HEK293 (cell line): ENCODE data around the gene MCF2L.

Experiments
- CTCF ChIA-PET: fragments of 350-600 bp; formaldehyde crosslinking; extraction: SDS; loops from one replicate; lab custom pipeline; 2021; ENCODE audit warnings: antibody characterized with exemption; lab: Yijun Ruan, JAX
- POLR2A ChIA-PET: fragments of 300-600 bp; formaldehyde crosslinking; extraction: SDS; loops from one replicate; lab custom pipeline; 2020; ENCODE audit warnings: antibody characterized with exemption, inconsistent platforms; lab: Yijun Ruan, JAX
- H3K27ac ChIP-seq: fragments of 200-500 bp; sonication (Bioruptor generic); 2 replicates; pipeline ENCODE4 v1.5.1; 2014; ENCODE audit warnings: low read depth, low read length, control low read depth, inconsistent platforms; ENCODE audit errors: extremely low read depth
- H3K36me3 ChIP-seq, 2 experiments: fragments of 200-500 bp in 1 of 2; sonication (Bioruptor generic) in 1 of 2; 1 replicate in 1 of 2; 2 replicates in 1 of 2; pipeline ENCODE4 v1.5.1; 2014 to 2017; ENCODE audit warnings: inconsistent platforms in 2 of 2, low read length in 2 of 2; ENCODE audit not compliant: control insufficient read depth in 2 of 2, insufficient read depth in 1 of 2
- H3K4me1 ChIP-seq: fragments of 200-500 bp; sonication (Bioruptor generic); 2 replicates; pipeline ENCODE4 v1.5.1; 2014; ENCODE audit warnings: mild to moderate bottlenecking, low read length, inconsistent platforms; ENCODE audit not compliant: control insufficient read depth, insufficient read depth
- H3K4me3 ChIP-seq: 2 replicates; pipeline ENCODE4 v1.5.1; 2011; ENCODE audit warnings: low read depth, mild to moderate bottlenecking, control low read depth, low read length, moderate library complexity
- H3K9me3 ChIP-seq: fragments of 200-500 bp; sonication (Bioruptor generic); 2 replicates; pipeline ENCODE4 v1.5.1; 2014; ENCODE audit warnings: low read depth, low read length, inconsistent platforms; ENCODE audit not compliant: control insufficient read depth, insufficient read depth
- AEBP2 ChIP-seq: fragments of 450-650 bp; formaldehyde crosslinking; IDR thresholded peaks from 2 replicates; pipeline ENCODE4 v1.5.1; 2016; ENCODE audit warnings: missing biosample characterization, missing genetic modification characterization, borderline replicate concordance
- KLF7 ChIP-seq: fragments of 450-650 bp; formaldehyde crosslinking; IDR thresholded peaks from 2 replicates; pipeline ENCODE4 v1.5.1; 2016; ENCODE audit warnings: missing biosample characterization, missing genetic modification characterization, borderline replicate concordance
- KLF8 ChIP-seq: fragments of 450-650 bp; formaldehyde crosslinking; IDR thresholded peaks from 2 replicates; pipeline ENCODE4 v1.5.1; 2016; ENCODE audit warnings: missing biosample characterization, missing genetic modification characterization
- SP3 ChIP-seq: fragments of 450-650 bp; formaldehyde crosslinking; IDR thresholded peaks from 2 replicates; pipeline ENCODE4 v1.5.1; 2016; ENCODE audit warnings: missing biosample characterization, missing genetic modification characterization
- ZFP37 ChIP-seq: fragments of 450-650 bp; formaldehyde crosslinking; IDR thresholded peaks from 2 replicates; pipeline ENCODE4 v1.5.1; 2016; ENCODE audit warnings: missing biosample characterization, missing genetic modification characterization
- ZNF140 ChIP-seq: fragments of 450-650 bp; formaldehyde crosslinking; IDR thresholded peaks from 2 replicates; pipeline ENCODE4 v1.5.1; 2016; ENCODE audit warnings: missing biosample characterization, missing genetic modification characterization
- ZNF16 ChIP-seq: fragments of 450-650 bp; formaldehyde crosslinking; IDR thresholded peaks from 2 replicates; pipeline ENCODE4 v1.5.1; 2016; ENCODE audit warnings: low read depth, missing biosample characterization, missing genetic modification characterization
- ZNF266 ChIP-seq: fragments of 450-650 bp; formaldehyde crosslinking; IDR thresholded peaks from 2 replicates; pipeline ENCODE4 v1.5.1; 2016; ENCODE audit warnings: missing biosample characterization, missing genetic modification characterization, low read depth
- ZNF426 ChIP-seq: fragments of 450-650 bp; formaldehyde crosslinking; IDR thresholded peaks from 2 replicates; pipeline ENCODE4 v1.5.1; 2017; ENCODE audit warnings: missing biosample characterization, missing genetic modification characterization, mild to moderate bottlenecking, inconsistent platforms, moderate library complexity
- ZNF596 ChIP-seq: fragments of 450-650 bp; IDR thresholded peaks from 2 replicates; pipeline ENCODE4 v1.5.0; 2018; ENCODE audit warnings: missing biosample characterization, mild to moderate bottlenecking, missing genetic modification characterization, moderate library complexity
- TF ChIP-seq, protein P1 (sequence below): fragments of 450-650 bp; formaldehyde crosslinking; IDR thresholded peaks from 2 replicates; pipeline ENCODE4 v1.5.1; 2016; ENCODE audit warnings: missing biosample characterization, missing genetic modification characterization
- TF ChIP-seq, protein P2 (sequence below): fragments of 450-650 bp; formaldehyde crosslinking; IDR thresholded peaks from 2 replicates; pipeline ENCODE4 v1.5.1; 2017; ENCODE audit warnings: missing biosample characterization, mild to moderate bottlenecking, missing genetic modification characterization, moderate library complexity

MCF2L gene

GRCh38 chr13:112952759-112953551 lies 16.1 kb upstream of the MCF2L start:
- Histone ChIP-seq H3K4me1 (no peaks in the 10 kb centered on the region), H3K36me3 (no peaks in the 10 kb centered on the region), H3K4me3 (no peak overlapping the region), H3K27ac (no peak overlapping the region), H3K9me3 (no peaks in the 10 kb centered on the region)
- no peak for TF ChIP-seq ZNF596
- TF ChIP-seq, protein P1, sequence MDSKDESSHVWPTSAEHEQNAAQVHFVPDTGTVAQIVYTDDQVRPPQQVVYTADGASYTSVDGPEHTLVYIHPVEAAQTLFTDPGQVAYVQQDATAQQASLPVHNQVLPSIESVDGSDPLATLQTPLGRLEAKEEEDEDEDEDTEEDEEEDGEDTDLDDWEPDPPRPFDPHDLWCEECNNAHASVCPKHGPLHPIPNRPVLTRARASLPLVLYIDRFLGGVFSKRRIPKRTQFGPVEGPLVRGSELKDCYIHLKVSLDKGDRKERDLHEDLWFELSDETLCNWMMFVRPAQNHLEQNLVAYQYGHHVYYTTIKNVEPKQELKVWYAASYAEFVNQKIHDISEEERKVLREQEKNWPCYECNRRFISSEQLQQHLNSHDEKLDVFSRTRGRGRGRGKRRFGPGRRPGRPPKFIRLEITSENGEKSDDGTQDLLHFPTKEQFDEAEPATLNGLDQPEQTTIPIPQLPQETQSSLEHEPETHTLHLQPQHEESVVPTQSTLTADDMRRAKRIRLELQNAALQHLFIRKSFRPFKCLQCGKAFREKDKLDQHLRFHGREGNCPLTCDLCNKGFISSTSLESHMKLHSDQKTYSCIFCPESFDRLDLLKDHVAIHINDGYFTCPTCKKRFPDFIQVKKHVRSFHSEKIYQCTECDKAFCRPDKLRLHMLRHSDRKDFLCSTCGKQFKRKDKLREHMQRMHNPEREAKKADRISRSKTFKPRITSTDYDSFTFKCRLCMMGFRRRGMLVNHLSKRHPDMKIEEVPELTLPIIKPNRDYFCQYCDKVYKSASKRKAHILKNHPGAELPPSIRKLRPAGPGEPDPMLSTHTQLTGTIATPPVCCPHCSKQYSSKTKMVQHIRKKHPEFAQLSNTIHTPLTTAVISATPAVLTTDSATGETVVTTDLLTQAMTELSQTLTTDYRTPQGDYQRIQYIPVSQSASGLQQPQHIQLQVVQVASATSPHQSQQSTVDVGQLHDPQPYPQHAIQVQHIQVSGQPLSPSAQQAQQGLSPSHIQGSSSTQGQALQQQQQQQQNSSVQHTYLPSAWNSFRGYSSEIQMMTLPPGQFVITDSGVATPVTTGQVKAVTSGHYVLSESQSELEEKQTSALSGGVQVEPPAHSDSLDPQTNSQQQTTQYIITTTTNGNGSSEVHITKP (tag by site-specific recombination): peak; percentile 89
- ChIA-PET CTCF (interaction anchor here (0.7 to 1.1 kb wide), 3 partner anchors 10 to 77 kb away, joined by 3 to 4 read pairs (median 4); no protein-coding TSS in a partner anchor), POLR2A (no interaction called here)

GRCh38 chr13:112953591-112954487 lies 15.2 kb upstream of the MCF2L start:
- Histone ChIP-seq H3K9me3 (no peaks in the 10 kb centered on the region), H3K27ac (no peak overlapping the region), H3K4me3 (no peak overlapping the region), H3K4me1 (no peaks in the 10 kb centered on the region), H3K36me3 (no peaks in the 10 kb centered on the region)
- ChIA-PET POLR2A (no interaction called here), CTCF (interaction anchor here (1.0 to 1.1 kb wide), 2 partner anchors 11 to 76 kb away, joined by 4 read pairs; no protein-coding TSS in a partner anchor)
- TF ChIP-seq KLF8 (tag by site-specific recombination) (no peak), ZNF140 (tag by site-specific recombination) (no peak), AEBP2 (tag by site-specific recombination) (no peak), ZNF16 (tag by site-specific recombination) (no peak), SP3 (tag by site-specific recombination) (no peak), ZNF426 (no peak), KLF7 (tag by site-specific recombination) (no peak), ZFP37 (tag by site-specific recombination) (no peak), ZNF266 (tag by site-specific recombination) (no peak)
- TF ChIP-seq, protein P2, sequence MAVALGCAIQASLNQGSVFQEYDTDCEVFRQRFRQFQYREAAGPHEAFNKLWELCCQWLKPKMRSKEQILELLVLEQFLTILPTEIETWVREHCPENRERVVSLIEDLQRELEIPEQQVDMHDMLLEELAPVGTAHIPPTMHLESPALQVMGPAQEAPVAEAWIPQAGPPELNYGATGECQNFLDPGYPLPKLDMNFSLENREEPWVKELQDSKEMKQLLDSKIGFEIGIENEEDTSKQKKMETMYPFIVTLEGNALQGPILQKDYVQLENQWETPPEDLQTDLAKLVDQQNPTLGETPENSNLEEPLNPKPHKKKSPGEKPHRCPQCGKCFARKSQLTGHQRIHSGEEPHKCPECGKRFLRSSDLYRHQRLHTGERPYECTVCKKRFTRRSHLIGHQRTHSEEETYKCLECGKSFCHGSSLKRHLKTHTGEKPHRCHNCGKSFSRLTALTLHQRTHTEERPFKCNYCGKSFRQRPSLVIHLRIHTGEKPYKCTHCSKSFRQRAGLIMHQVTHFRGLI (tag by site-specific recombination): no peak
